Panc1 (cell line): ENCODE results near the gene ZNF319. TPM values are rescaled to one million over a fixed set of nuclear protein-coding genes. Genes with fewer than 3 reads are reported as not detected.

Source experiments
- ATAC-seq: fragments of 200-7000 bp; cut with Tn5 transposase; 2 replicates; pipeline ENCODE4 v1.9.1; 2020; ENCODE audit warnings: mild to moderate bottlenecking, moderate library complexity
- BruUV-seq: library from RNA; stranded (reverse); fragments of 400-500 nt; replicated peaks from 2 replicates; lab custom pipeline; 2021; lab: Mats Ljungman, UMichigan
- CTCF ChIA-PET: fragments of 300-600 bp; sonication (Branson Sonifier 250); formaldehyde crosslinking; loops from one replicate; lab custom pipeline; 2022; ENCODE audit warnings: antibody characterized with exemption; lab: Charles Lee
- POLR2A ChIA-PET: fragments of 300-600 bp; sonication (Branson Sonifier 250); formaldehyde crosslinking; loops from one replicate; lab custom pipeline; 2022; ENCODE audit warnings: antibody characterized with exemption; lab: Charles Lee
- DNase-seq: peaks from one replicate; pipeline ENCODE4 v3.0.0-alpha.2; 2010; ENCODE audit warnings: low read depth, low spot score
- H3K27ac ChIP-seq: 2 replicates; pipeline ENCODE4 v1.5.1; 2011; ENCODE audit warnings: mild to moderate bottlenecking, low read length, inconsistent platforms
- H3K27me3 ChIP-seq: fragments of 200-500 bp; sonication (Bioruptor generic); 2 replicates; pipeline ENCODE4 v1.6.0; 2014; ENCODE audit warnings: low read length, inconsistent platforms; ENCODE audit not compliant: control insufficient read depth, insufficient read depth
- H3K36me3 ChIP-seq: fragments of 200-500 bp; sonication (Bioruptor generic); 2 replicates; pipeline ENCODE4 v1.5.1; 2014; ENCODE audit warnings: inconsistent platforms, mild to moderate bottlenecking, low read length, moderate library complexity; ENCODE audit not compliant: control insufficient read depth, insufficient read depth
- H3K4me1 ChIP-seq: 2 replicates; pipeline ENCODE4 v1.5.1; 2011; ENCODE audit warnings: inconsistent platforms, mild to moderate bottlenecking, low read length, moderate library complexity; ENCODE audit not compliant: control insufficient read depth, insufficient read depth
- H3K4me3 ChIP-seq, 2 experiments: 2 replicates each; pipeline ENCODE4 v1.5.1; 2011 to 2012; ENCODE audit warnings: low read depth in 2 of 2, low read length in 2 of 2, mild to moderate bottlenecking in 2 of 2, inconsistent platforms in 1 of 2, moderate library complexity in 1 of 2
- H3K9me3 ChIP-seq: fragments of 200-500 bp; sonication (Bioruptor generic); 2 replicates; pipeline ENCODE4 v1.5.1; 2014; ENCODE audit warnings: low read depth, mild to moderate bottlenecking, inconsistent platforms, low read length, moderate library complexity; ENCODE audit not compliant: control insufficient read depth, insufficient read depth
- CTCF ChIP-seq: fragments of 450-650 bp; IDR thresholded peaks from 2 replicates; pipeline ENCODE4 v1.5.1; 2017; ENCODE audit warnings: mild to moderate bottlenecking
- POLR2AphosphoS5 ChIP-seq: IDR thresholded peaks from 2 replicates; pipeline ENCODE4 v1.6.1; 2012; ENCODE audit warnings: mild to moderate bottlenecking, low read depth, low read length, moderate library complexity
- REST ChIP-seq, 2 experiments: IDR thresholded peaks; 2 replicates each; pipeline ENCODE4 v1.6.1; 2011 to 2012; ENCODE audit warnings: low read depth in 2 of 2, control low read depth in 1 of 2, low read length in 1 of 2, mild to moderate bottlenecking in 1 of 2, moderate library complexity in 1 of 2; ENCODE audit not compliant: insufficient read depth in 1 of 2
- SIN3A ChIP-seq: IDR thresholded peaks from 2 replicates; pipeline ENCODE4 v1.6.1; 2012; ENCODE audit warnings: low read depth, mild to moderate bottlenecking, low read length, moderate library complexity, borderline replicate concordance; ENCODE audit not compliant: insufficient read depth
- TCF7L2 ChIP-seq: IDR thresholded peaks from 2 replicates; pipeline ENCODE4 v1.6.1; 2011; ENCODE audit warnings: mild to moderate bottlenecking, low read depth, low read length, inconsistent platforms
- in situ Hi-C: cut with HindIII; loops from 2 replicates; pipeline ENCODE4 v1.10.0; 2016; ENCODE audit warnings: low sequenced_read_pairs, low pct_unique_long_range_greater_than_20kb
- intact Hi-C: fragments of 100-400 bp; cut with micrococcal nuclease; formaldehyde crosslinking; loops from one replicate; pipeline ENCODE4 v1.10.0; 2022; ENCODE audit not compliant: unreplicated experiment
- total RNA-seq: library from RNA; stranded (reverse); gene quantifications from one replicate; pipeline ENCODE4 v1.2.1, GENCODE V29; 2021; ENCODE audit not compliant: unreplicated experiment

Gene ZNF319
- total RNA-seq, 1 experiment from 2014 or later = 6.5 TPM

- no peak overlapping the region for H3K4me3 ChIP-seq
- no TSS peak for BruUV-seq
Observed at GRCh38 chr16:58021661-58022551, 21.4 kb upstream of the ZNF319 start.

More at GRCh38 chr16:58021661-58022551, 21.4 kb upstream of the ZNF319 start:
- TF ChIP-seq REST (IDR thresholded peaks at IDR 0.05; ENCODE audit: insufficient read depth in 1 of 2, low read depth in 2 of 2, low read length in 1 of 2) (no peak), POLR2AphosphoS5 (no peak), CTCF (no peak), TCF7L2 (no peak), SIN3A (no peak)
- ATAC-seq (no peak), DNase-seq (no peak)
- Histone ChIP-seq H3K36me3 (no peaks in the 10 kb centered on the region), H3K9me3 (no peaks in the 10 kb centered on the region), H3K4me1 (peaks cover 10% of the 10 kb centered on the region; the same call in 1 of the 2 replicates), H3K27ac (no peak overlapping the region), H3K27me3 (no peaks in the 10 kb centered on the region)
- POLR2A ChIA-PET = interaction anchor here (0.6 kb wide), 1 partner anchor 96 kb away, joined by 3 read pairs; no protein-coding TSS in a partner anchor
- CTCF ChIA-PET = no interaction called here
- in situ Hi-C loops = loop anchor here (25.0 kb wide), 1 partner anchor 90 kb away; no protein-coding TSS in a partner anchor
- intact Hi-C loops = no loop called here
